ENCODE data around the gene USP7.

USP7 gene

DNA sequence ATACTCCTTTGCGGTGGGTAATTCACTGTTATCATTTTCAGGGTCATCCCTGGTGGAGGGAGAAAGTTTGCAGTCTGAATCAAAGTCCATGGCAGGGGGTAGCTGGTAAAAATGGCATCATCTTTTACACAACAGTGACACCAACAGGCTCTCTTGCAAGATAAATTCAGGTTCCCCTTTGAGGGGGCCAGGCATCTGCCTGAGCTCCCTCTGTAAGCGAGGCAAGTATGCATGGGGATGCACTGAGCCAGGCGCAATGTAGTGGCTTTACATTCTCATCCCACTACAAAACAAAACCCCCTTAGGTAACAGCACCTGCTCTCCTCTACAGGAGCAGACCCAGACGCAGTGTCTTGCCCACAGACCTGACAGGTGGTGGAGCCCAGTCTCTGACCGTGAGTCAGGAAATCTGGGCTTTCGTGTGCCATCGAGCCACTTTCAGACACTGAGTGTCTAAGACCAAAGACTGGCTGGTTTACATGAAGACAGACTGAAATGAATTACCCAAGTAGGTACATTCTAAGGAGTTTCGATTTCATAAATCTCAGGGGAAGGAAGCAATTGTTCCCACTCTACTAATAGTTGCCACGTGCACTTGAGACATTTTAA, 63.9 kb downstream of the USP7 start:
- no peak for DNase-seq (ENCODE audit: low read depth)

DNA sequence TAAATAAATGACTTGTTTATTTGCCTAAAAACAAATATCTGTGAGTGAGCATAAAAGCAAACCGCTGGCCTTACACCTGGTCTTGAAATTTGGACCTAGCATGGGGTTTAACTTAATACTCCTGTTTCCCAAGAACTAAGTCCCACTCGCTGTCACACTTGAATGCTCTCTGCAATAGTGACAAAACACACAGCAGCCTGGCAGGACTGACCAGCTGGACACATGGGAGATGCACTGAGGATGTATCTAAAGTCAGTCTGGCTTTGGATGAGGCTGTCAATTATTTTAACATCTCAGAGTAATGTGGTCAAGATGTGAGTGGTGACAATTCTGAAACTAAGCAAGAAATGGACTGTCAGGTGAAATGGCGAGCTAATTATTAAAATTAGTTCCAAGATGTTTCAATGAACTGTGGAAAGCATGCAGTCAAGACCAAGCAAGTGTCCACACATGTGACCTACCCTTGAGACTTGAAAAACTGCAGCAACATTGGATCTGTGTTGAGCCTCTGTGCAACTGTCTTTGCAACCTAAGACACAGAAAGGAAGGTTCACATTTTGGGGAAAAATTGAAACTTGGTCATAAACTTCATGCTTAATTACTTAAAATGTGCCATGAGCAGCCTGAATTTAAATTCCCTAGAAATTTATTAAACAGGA, 64.9 kb downstream of the USP7 start:
- no peak for DNase-seq (ENCODE audit: low read depth)

DNA sequence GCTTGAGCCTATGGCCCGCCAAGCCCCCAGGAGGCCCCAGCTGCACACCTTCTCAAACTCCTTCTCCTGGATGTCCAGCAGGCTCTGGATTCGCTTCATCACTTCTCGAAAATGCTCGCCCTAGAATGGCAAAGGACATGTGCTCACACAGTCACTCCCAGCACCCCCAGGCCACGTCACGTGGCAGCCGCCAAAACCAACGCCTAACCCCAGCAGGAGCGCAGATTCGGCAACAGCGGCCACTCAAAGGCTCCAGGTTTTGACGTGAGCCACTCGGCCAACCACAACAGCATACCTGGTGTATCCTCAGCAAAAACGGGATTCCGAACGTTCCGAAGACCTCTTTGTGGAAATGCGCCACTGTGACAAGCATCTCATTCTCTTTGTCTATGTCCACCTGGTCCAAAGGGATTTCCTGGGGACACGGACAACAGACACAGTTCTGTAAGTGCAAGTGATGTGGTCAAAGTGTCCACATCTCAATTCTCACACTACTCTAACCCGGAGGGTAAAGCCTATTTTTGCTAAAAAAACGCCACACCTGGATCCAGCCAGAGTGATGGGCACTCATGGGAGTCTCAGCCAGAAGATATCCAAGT, 68.9 kb downstream of the USP7 start:
- DNase-seq (ENCODE audit: low read depth): no peak

DNA sequence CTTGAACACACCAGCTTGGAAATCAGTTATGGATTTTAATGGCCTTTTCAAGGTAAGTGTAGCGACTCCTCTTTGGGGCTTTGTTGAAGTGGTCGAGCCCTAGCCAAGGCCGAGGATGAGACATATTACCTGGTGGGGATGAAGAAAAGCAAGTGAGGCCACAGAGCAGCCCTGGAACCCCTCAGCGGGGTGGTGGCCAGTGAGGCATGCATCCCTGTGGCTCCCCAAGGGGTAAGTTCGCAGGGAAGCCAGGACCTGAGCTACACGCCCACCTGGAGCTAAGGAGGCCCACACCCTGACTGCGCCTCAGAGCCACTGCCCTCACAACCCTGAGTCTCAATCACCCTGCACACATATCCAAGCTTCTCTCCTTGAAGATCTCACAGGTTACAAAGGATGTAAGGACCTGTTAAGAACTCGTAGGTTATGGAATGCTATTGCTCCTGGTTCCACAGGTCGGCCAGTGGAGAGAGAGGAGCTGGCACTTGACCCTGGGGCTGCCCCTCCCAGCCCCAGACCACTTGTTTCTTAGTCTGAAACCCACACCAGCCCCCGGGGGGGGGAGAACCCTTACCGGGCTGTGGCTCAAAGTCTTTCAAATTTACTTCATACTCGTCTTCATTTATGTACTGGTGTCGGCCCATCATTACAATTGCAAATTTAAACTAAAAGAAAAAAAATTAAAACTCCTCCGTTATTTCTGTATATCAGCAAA, 69.6 kb downstream of the USP7 start:
- DNase-seq (ENCODE audit: low read depth): no peak

DNA sequence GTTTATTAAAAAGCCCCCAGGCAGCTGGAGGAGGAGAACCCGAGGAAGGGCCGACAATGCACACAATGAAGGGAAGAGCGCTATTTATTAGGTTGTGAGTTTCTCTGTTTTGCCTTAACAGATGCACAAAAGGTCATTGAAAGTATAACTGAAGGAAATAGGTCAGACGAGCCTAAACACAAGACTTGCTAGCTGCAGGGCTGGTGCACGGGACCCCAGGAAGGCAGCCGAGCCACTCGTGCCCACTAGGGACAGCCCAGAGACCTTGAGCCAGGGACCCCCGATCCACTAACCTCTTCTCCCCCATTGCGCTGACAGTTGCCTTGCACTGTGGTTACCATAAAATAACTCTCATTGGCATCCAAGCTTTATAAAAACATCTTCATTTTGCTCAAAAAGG, 70.3 kb downstream of the USP7 start:
- DNase-seq (ENCODE audit: low read depth): no peak

DNA sequence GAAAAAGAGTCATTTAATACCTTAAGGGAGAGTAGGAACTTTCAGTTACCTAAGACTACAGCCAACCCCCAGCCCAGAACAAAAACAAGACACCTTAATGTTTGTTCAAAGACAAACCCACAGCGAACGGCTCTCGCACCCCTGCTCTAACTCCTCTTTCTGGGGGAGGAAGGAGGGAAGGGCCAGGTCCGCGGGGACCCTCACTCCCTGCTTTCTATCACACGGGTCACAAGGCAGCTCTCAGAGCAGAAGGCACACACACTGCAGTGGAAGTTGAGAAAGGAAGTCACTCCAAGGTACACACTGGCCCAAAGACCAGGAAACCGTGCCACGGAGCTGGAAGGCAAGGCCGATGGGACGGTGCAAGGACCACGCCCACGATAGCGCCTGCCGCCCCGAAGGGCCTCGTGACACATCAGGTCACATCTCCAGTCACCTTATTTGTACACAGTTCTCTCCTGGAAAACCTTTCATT, 71.6 kb downstream of the USP7 start:
- no peak for DNase-seq (ENCODE audit: low read depth)

DNA sequence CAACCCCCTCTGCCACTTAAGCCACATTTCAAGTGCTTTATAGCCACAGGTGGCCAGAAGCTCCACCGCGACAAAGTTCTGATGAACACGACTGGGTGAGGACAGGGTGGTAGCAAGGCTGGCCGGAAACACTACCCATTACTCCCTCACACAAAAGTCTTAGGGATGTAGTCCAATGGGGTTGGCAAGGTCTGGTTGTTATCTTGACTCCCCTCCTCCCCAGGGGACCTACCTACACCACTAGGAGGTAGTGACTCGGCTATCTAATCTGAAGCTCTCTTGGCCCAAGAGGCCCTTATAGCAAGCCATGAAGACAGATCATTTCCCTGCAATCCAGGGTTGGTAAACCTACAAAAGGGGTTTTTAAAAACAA, 73.2 kb downstream of the USP7 start:
- no peak for DNase-seq (ENCODE audit: low read depth)

DNA sequence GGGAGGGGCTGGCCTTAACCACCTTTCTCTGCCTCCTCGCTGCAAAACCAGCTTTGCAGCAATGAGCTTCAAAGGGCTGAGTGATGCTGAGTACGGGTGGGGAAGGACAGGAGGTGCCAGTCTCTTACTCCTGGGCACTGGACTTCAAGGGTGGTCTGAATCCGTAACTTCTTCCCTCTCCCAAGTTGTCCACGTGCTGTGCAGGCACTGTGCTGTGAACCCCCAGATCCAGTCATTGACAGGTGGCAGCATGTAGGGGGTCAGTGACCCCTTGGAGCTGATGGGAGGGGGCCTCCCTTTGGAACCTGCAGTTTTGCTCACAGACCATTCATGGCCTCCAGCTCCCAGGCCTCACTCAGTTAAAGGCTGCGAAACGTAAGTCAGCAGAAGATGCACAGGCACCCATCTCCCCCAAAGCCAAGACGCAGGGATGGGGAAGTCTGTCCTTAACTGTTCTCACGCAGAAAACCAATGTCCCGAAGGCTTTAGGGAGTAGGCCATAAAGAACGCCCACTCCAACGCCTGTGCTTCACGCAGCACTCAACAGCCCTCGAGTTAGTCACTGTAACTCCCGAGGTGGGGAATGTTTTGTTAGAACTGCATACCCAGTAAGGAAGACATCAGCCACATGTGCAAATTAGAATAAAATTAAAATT, 73.7 kb downstream of the USP7 start:
- no peak for DNase-seq (ENCODE audit: low read depth)

DNA sequence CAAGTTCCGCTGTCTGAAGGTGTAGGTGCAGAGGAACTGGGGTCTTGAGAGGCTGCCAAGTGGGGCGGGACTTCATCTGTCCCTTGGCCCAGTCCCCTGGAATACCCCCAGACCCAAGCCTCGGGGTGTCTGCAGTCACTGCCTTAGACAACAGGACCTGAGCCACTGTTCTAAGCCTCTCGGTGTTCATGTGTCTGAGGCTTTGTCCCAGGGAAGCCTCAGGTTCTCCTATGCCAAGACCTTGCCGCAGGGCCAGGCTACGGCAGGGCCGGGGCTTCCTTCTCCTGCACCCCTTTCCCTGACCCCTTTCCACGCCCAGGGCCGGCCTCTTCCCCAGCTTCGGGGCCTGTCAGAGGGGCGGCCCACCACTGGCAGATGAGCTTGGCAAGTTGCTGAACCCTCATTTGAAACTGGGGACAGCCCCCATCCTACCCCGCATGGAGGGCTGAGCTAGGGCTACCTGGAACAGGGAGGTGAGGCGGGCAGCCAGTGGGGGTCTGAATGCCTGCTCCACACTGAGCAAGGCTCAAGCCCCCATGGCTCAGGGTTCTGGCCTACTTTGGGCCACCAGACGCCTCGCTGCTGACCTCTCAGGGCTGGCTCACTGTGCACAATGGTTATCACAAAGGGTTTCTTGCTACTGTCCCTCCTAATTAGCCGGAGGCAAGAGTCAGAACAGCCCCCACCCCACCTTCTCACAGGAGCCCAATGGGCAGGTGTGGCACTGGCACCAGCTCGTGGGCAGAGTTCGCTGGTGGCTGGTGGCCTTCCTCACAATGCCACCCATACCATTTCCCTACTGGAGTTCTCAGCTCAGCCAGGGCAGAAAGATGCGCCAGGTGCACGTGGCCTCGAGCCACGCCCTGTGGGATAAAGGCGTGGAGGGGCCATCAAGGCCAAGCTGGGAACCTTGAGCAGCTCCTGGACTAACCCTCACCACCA, 74.5 kb downstream of the USP7 start:
- DNase-seq (ENCODE audit: low read depth): no peak

DNA sequence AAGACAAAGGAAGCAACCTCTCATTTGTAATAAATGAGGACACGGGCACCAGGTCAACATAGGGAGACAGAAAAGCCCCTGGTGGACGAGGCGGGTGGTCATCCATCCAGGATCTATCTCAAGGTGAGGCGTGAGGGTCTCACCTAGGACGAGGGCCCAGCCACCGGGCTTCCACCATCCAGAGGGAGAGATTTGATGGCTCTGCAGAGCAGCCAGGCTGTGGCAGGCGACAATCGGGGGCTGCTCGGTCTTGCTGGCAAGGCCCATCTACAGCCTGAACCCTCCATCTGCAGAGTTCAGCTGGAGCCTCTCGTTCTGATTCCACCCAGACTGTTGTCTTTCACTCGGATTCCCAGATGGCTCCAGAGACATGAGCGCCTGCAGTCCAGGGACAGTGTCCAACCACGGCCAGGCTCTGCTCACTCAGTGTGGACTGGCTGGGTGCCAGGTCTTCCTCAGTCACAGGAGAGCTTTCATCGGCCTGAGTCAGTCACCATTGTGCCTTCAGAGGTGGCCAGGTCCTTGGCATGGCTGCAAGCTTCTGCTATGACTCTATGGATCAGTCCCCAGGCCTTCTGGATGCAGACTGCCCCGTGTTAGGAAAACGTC, 75.7 kb downstream of the USP7 start:
- no peak for DNase-seq (ENCODE audit: low read depth)

DNA sequence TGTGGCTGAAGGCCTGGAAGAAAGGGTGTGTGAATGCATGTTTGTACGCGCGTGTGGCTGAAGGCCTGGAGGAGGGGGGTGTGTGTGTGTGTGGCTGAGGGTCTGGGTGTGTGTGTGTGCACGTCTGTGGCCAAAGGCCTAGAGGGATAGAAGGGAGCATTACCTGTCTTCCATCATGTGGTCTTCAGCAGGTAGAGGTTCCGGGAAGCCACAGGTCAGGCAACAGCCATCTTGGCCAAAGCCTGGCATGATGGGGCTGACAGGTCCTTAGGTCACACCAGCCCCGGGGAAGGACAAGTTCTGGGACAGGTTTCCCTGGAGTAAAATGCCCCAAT, 76.3 kb downstream of the USP7 start:
- DNase-seq (ENCODE audit: low read depth): no peak

DNA sequence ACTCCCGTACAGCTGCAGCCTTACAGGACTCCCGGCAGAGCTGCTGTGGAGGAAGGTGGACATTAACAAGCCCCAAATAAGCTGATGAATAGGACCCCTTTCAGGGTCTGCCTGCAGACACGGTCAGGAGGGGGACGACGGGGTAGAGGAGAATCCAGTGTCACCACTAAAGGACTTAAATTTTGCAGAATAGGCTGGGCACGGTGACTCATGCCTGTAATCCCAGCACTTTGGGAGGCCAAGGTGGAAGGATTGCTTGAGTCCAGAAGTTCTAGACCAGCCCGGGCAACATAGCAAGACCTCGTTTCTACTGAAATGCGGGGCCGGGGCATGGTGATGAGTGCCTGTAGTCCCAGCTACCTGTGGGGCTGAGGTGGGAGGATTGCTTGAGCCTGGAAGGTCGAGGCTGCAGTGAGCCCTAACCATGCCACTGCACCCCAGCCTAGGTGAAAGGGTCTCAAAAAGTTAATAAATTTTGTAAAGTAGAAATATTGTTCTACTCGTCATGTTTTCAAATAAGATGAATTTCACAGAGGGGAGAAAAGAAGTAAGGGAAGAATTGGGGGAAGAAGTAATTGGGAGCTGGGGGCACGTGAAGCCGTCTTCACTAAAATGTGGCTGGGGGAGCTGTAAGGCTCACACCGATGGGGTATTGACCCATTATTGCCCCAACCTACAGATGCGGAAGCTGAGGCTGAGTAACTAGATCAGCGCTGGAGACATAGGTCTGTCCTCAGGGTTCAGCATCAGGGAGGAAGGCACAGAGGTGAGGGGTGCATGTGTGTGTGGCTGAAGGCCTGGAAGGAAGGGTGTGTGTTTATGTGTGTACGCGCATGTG, 76.9 kb downstream of the USP7 start:
- no peak for DNase-seq (ENCODE audit: low read depth)

DNA sequence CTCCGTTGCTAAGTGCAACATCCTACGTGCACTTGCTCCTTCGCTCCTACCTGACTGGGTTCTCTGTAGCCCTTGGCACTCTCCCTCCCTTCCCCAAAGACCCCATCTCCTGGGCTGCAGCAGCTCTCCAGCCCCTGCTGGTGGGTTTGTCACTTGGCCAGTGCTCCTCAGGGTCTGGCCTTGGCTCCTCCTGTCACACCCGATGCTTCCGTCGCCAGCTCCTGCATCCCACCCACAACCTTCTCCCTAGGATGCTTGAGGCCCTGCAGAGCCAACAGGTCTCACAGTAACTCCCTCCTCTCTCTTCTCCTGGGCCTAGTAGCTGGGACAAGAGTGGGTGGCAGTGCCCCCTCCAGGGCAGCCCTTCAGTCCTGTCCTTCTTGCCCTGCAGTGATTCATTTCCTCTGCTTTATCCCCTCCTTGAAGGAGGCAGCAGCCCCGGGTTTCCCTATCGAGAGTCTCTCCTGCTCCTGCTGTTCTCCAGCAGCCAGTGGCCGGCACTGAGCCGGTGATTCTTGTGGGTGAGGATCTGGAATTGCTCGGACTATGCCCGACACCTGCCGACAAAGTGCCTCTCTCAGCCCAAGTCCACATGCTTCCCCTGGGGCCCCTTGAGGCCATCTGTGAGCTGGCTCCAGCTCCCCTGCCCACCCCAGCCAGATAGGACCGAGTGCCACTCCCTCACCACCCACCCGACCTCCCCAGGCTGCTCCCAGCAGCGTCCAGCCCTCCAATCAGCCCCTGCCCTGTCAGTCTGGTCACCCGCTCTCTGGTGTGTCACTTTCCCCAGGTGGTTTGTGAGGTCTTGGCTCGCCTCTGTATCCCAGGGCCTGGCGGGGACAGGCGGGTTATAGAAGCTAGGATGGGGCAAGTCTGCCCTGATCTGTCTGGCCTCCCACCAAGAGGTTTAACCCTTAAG, 77.8 kb downstream of the USP7 start:
- DNase-seq (ENCODE audit: low read depth): no peak

DNA sequence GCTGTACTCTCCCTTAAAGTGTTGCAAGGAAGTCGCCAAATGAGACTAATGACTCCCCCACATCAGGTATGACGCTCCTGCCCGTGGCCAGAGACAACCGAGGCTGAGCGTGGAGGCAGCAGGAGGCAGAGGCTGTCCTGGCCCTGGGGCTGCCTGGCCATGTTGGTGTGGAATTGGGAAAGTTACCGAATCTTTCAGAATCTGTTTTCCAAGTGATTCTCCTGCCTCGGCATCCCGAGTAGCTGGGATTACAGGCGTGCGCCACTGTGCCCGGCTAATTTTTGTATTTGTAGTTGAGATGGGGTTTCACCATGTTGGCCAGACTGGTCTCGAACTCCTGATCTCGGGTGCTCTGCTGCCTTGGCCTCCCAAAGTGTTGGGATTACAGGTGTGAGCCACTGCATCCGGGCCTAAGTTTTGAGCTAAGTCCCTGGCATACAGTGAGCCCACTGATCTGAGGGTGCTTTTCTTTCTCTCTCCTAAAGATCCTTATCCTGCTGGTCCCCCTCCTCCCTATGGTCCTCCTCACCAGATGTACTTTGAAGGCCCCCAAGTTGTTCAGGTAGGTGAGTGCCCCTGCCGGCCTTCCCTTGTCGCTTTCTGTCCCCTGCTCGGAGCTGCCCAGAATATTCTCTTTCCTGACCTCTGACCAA, 80.9 kb downstream of the USP7 start:
- no peak for DNase-seq (ENCODE audit: low read depth)

DNA sequence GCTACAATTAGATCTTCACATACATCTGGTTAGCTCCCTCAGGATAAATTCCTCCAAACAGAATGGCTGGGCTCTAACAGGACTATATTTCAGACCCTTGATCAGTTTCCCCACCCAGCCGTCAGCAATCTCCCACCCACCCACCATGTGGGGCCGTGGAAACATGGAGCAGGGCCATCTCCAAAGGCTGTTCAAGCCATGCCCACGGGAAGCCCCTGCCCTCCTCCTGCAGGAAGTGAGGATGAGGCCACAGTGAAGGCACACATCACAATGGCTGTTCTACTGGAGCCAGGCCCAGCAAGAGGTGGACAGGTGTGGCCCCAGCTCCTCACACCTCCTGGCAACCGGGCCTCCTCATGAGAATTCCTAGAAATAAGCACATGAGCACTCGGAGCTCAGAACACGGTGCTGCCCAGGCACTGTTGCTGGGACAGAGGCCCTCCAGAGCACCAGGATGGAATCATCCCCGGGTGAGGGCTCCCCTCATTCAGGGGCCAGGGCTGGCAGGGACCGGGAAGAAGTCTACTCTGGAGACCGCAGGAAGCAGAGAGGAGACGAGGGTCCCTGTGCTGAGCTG, 81.6 kb downstream of the USP7 start, which contains the start of gene LITAFD:
TSS of gene LITAFD (plus strand) at position 311 of the 577 bp plus-strand sequence. CDS start 2,005 bp downstream, outside the sequence.
- DNase-seq (ENCODE audit: low read depth): no peak

DNA sequence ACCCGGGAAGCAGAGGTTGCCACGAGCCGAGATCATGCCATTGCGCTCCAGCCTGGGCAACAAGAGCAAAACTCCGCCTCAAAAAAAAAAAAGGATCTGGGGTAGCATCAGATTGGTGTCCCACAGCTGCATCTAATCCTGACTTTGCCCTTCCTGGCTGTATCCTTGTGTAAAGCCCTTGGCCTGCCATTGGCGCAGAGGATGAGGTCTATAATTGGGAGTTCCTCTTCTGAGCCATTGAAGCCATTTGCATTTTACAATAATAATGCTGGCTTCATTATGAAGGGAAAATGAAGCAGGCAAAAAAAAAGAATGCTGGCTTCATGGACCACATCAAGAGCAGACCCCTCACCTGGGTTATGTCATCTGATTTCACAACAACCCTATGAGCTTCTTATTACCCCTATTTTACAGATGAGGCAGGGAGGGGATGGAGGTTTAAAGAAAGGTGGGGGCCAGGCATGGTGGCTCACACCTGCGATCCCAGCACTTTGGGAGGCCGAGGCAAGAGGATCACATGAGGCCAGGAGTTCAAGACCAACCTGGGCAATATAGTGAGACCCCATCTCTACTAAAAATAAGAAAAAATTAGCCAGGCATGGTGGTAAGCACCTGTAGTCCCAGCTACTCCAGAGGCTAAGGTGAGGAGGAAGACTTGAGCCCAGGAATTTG, 82.7 kb downstream of the USP7 start:
- no peak for DNase-seq (ENCODE audit: low read depth)

DNA sequence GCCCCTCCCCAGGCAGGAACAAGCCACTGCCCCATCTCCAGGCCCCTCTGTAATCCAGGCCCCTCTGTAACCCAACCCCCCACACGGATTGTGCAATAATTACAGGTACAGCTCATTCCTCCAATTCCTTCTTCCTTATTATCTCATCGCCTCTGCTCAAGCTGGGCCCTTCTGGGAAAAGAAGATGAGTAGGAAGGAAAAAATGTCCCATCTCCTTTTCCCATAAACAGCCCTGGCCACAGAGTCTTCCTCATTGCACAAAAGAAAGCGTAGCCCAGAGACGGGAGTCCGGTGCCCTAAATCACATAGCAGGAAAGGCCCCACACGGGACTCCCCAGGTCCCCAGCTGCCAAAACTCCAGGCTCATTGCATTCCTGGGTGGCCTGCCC, 85.2 kb downstream of the USP7 start:
- peak; percentile 81 for DNase-seq (ENCODE audit: low read depth)

Measured in HS-5 (cell line).